HepG2 (cell line): ENCODE results near the gene UBA6.

ENCODE experiments used
- CTCF ChIP-seq: sonication (generic); formaldehyde crosslinking; IDR thresholded peaks from 2 replicates; pipeline ENCODE4 v1.5.0; 2020; ENCODE audit warnings: mild to moderate bottlenecking, missing genetic modification reagents, moderate library complexity
- ETV6 ChIP-seq: sonication (generic); formaldehyde crosslinking; conservative IDR thresholded peaks from 2 replicates; pipeline ENCODE4 v1.4.0; 2020; ENCODE audit warnings: missing genetic modification reagents

- TF ChIP-seq ETV6 (CRISPR knock-in tag) (no peak), CTCF (CRISPR knock-in tag) (no peak)
Observed at GRCh38 chr4:67735325-67735724, 34.4 kb upstream of the UBA6 start.
